Jurkat, Clone E6-1 (cell line): ENCODE measurements around the gene MARCHF2. TPM values are rescaled to one million over a fixed set of nuclear protein-coding genes. Genes with fewer than 3 reads are reported as not detected.
"Not testable (repeated sequence)": the region's sequence is repeated elsewhere in the genome, so short reads cannot be mapped to it uniquely, and the experiment has no call there.

ENCODE experiments used
- DNase-seq: peaks from one replicate; pipeline ENCODE4 v3.0.0-alpha.2; 2011; ENCODE audit warnings: low read depth, low spot score
- H3K4me3 ChIP-seq: 2 replicates; pipeline ENCODE4 v1.5.1; 2011; ENCODE audit warnings: mild to moderate bottlenecking, low read length, control low read depth, moderate library complexity
- polyA plus RNA-seq: library from polyadenylated mRNA; unstranded; fragments of >200 nt; gene quantifications from one replicate; pipeline ENCODE4 v1.2.1, GENCODE V29; 2012; ENCODE audit warnings: missing spikeins; ENCODE audit not compliant: insufficient read length, insufficient read depth

The MARCHF2 gene
- 9.8 TPM for polyA plus RNA-seq

DNA sequence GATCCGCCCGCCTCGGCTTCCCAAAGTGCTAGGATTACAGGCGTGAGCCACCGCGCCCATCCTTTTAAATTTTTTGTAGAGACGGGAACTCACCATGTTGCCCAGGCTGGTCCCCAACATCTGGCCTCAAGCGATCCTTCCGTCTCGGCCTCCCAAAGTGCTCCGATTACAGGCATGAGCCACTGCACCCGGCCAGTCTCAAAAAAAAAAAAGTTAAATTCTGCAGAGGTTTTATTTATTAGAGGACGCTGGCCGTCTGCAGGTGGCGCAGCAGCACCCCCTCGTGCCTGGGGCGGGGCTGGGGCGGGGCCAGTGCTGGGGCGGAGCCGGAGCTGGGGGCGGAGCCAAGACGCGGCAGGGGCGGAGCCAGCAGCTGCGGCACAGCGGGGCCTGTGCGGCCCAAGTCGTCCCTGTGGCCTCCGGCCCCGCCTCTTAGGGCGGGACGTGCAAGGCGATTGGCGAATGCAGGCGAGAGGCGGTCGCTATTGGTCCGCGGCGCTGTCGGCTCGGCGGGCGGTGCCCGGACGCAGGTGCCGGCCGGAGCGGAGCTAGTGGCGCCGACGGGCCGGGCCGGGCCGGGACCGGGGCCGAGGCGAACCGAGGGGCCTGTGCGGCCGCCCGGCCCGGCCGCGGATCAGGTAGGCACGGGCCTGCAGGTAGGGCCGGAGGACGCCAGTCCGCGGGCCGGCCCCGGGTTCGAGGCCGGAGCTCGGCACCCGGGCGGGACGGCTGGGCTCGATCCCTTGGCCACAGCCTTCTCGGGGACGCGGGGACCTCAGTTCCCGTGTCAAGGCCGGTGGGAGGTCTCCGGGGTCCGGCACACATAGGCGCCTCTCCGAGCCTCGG, at the start of gene MARCHF2:
Gene MARCHF2 (plus strand): TSS at position 523 of the 846 bp plus-strand sequence. CDS start 8,536 bp downstream, outside the sequence.
- H3K4me3 ChIP-seq = peak within 1 kb of the TSS; percentile 63
- peak; percentile 91 for DNase-seq

GRCh38 chr19:8363803-8364771, 49.0 kb upstream of the MARCHF2 start, which contains the start of gene ANGPTL4:
Gene ANGPTL4, plus strand, starts transcription at chr19:8364155. Its CDS starts 167 bp downstream, at chr19:8364322.
- H3K4me3 ChIP-seq = peak within 1 kb of the TSS; percentile 43
- DNase-seq = no peak

- no peak overlapping the region for H3K4me3 ChIP-seq
- DNase-seq = no peak
Measured at GRCh38 chr19:8366121-8366581, 47.0 kb upstream of the MARCHF2 start.

GRCh38 chr19:8366961-8367326, 46.2 kb upstream of the MARCHF2 start:
- no peak overlapping the region for H3K4me3 ChIP-seq
- no peak for DNase-seq

- H3K4me3 ChIP-seq = no peak overlapping the region
- DNase-seq = no peak
Measured at GRCh38 chr19:8367327-8368001, 45.6 kb upstream of the MARCHF2 start.

GRCh38 chr19:8370176-8371010, 42.7 kb upstream of the MARCHF2 start:
- no peak overlapping the region for H3K4me3 ChIP-seq
- no peak for DNase-seq

- no peak for DNase-seq
- H3K4me3 ChIP-seq = no peak overlapping the region
Measured at GRCh38 chr19:8371011-8371804, 41.9 kb upstream of the MARCHF2 start.

- no peak for DNase-seq
- no peak overlapping the region for H3K4me3 ChIP-seq
Measured at GRCh38 chr19:8373867-8374813, 39.0 kb upstream of the MARCHF2 start.

GRCh38 chr19:8375766-8376165, 37.3 kb upstream of the MARCHF2 start:
- DNase-seq, H3K4me3 ChIP-seq: not testable (repeated sequence)

- not testable (repeated sequence) for DNase-seq, H3K4me3 ChIP-seq
Measured at GRCh38 chr19:8376373-8376974, 36.6 kb upstream of the MARCHF2 start.

GRCh38 chr19:8377598-8377997, 35.5 kb upstream of the MARCHF2 start:
- no peak overlapping the region for H3K4me3 ChIP-seq
- no peak for DNase-seq

DNA sequence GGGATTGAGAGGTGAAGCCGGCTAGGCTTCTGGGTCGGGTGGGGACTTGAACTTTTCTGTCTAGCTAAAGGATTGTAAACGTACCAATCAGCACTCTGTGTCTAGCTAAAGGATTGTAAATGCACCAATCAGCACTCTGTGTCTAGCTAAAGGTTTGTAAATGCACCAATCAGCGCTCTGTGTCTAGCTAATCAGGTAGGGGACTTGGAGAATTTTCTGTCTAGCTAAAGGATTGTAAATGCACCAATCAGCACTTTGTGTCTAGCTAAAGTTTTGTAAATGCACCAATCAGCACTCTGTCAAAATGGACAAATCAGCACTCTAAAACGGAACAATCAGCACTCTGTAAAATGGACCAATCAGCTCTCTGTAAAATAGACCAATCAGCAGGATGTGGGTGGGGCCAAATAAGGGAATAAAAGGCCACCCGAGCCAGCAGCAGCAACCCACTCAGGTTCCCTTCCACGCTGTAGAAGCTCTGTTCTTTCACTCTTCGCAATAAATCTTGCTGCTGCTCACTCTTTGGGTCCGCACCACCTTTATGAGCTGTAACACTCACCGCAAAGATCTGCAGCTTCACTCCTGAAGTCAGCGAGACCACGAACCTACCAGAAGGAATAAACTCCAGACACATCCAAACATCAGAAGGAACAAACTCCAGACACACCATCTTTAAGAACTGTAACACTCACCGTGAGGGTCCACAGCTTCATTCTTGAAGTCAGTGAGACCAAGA, 33.8 kb upstream of the MARCHF2 start:
- DNase-seq, H3K4me3 ChIP-seq: not testable (repeated sequence)

DNA sequence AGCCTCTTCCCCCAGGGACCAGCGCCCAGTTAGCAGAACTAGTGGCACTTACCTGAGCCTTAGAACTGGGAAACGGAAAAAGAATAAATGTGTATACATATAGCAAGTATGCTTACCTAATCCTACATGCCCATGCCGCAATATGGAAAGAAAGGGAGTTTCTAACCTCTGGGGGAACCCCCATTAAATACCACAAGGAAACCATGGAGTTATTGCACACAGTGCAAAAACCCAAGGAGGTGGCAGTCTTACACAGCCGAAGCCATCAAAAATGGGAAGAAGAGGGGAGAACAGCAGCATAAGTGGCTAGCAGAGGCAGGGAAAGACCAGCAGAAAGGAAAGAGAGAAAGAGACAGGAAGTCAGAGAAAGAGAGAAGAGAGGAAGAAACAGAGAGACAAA, 28.5 kb upstream of the MARCHF2 start:
- DNase-seq, H3K4me3 ChIP-seq: not testable (repeated sequence)

DNA sequence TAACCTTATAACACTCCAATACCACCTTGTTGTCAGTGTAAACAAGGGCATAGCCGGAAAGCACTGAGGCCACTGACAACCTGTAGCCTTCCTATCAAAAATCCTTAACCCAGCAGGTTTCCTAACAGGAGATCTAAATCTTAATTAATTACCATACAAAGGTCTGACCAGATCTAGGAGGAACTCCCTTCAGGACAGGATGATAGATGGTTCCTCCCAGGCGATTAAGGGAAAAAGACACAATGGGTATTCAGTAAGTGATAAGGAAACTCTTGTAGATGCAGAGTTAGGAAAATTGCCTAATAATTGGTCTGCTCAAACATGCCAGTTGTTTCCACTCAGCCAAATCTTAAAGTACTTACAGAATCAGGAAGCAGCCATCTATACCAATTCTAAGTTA, 28.0 kb upstream of the MARCHF2 start:
- DNase-seq, H3K4me3 ChIP-seq: not testable (repeated sequence)

- DNase-seq = not testable (repeated sequence)
Measured at GRCh38 chr19:8385566-8385965, 27.5 kb upstream of the MARCHF2 start.

More at GRCh38 chr19:8385566-8385965, 27.5 kb upstream of the MARCHF2 start:
- H3K4me3 ChIP-seq = not testable (repeated sequence)
